Measurements from ENCODE around the gene STIMATE.

Gene STIMATE

DNA sequence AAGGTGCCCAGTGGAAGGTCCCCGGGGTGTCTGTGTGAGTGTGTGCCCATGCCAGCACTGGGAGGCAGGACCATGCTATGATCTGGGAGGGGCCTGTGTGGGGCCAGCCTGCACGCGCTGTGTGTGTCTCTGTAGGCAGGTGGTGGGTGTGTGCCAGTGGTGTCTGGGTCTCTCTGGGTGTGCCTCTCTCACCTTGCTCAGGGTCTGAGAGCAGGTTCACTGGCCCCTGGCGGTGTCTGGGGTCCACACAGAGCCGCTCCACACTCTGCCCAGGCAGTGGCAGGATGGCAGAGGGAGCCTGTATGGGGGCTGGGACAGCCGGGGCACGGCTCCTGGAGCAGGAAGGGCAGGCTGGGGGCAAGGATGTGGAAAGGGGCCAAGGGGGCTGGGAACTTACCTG is 79.5 kb downstream of the STIMATE start:
- no peak overlapping the region for H3K27ac ChIP-seq
- TF ChIP-seq, protein P1, sequence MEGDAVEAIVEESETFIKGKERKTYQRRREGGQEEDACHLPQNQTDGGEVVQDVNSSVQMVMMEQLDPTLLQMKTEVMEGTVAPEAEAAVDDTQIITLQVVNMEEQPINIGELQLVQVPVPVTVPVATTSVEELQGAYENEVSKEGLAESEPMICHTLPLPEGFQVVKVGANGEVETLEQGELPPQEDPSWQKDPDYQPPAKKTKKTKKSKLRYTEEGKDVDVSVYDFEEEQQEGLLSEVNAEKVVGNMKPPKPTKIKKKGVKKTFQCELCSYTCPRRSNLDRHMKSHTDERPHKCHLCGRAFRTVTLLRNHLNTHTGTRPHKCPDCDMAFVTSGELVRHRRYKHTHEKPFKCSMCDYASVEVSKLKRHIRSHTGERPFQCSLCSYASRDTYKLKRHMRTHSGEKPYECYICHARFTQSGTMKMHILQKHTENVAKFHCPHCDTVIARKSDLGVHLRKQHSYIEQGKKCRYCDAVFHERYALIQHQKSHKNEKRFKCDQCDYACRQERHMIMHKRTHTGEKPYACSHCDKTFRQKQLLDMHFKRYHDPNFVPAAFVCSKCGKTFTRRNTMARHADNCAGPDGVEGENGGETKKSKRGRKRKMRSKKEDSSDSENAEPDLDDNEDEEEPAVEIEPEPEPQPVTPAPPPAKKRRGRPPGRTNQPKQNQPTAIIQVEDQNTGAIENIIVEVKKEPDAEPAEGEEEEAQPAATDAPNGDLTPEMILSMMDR (conservative IDR thresholded peaks at IDR 0.05): no peak
- no peak for TF ChIP-seq ZFX (IDR thresholded peaks at IDR 0.05)

DNA sequence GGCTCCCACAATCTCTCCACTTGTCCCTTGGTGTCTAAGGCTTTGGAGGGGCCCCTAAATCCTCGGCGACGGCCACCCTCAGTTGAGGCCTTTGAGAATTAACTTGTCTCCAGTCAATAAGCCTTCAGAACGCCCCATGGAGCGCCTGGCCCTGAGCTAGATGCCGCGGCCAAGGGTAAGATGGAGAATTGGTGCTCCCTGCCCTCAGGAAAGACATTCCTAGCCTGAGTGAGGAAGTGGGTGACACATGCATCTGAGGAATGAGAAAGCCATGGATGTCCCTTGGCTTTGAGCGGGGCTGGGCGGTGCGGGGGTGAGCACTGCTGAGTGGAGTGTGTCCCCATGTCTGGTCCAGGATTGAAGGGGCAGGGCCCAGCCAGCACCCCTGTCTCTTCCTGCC is 80.1 kb downstream of the STIMATE start:
- TF ChIP-seq ZFX (IDR thresholded peaks at IDR 0.05): no peak
- TF ChIP-seq, protein P1 (conservative IDR thresholded peaks at IDR 0.05): no peak
- no peak overlapping the region for H3K27ac ChIP-seq

DNA sequence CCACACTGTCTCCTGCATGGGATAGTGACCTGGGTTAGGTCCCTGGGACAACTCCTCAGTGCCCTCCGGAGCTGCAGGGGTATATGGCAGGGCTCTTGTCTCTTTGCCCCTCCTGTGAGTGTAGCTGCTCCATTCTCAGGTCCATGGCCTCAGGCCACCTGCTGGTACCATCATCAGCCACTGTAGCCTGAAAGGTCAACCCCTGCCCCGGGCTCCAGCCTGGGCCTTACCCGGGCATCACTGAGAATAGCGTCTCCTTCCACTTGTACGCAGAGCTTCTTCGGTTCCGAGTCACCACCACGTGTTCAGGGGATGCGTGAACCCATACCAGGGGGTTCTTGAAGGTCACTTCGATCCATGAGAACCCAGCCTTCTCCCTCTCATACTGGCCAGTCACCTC is 80.7 kb downstream of the STIMATE start:
- H3K27ac ChIP-seq: no peak overlapping the region
- TF ChIP-seq ZFX (IDR thresholded peaks at IDR 0.05): no peak
- TF ChIP-seq, protein P1 (conservative IDR thresholded peaks at IDR 0.05): no peak

DNA sequence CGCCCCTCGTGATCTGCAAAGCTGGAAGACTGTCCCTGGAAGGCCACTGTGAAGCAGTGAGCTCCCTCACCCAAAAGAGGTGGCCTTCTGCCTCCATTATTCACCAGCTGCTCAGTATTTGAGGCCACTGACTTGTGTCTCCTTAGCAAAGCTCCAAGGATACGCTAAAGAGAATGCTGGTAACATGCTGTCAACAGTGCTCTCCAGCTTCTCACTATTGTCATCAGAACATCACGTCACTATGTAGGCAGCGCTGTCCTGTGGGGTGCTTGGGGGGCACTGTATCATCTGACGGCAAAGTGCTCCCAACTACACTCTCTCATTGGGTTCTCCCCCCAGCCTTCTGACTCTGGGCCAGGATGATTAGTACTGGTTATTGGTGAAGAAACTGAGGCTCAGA is 81.1 kb downstream of the STIMATE start:
- TF ChIP-seq, protein P1 (conservative IDR thresholded peaks at IDR 0.05): no peak
- TF ChIP-seq ZFX (IDR thresholded peaks at IDR 0.05): no peak
- no peak overlapping the region for H3K27ac ChIP-seq

DNA sequence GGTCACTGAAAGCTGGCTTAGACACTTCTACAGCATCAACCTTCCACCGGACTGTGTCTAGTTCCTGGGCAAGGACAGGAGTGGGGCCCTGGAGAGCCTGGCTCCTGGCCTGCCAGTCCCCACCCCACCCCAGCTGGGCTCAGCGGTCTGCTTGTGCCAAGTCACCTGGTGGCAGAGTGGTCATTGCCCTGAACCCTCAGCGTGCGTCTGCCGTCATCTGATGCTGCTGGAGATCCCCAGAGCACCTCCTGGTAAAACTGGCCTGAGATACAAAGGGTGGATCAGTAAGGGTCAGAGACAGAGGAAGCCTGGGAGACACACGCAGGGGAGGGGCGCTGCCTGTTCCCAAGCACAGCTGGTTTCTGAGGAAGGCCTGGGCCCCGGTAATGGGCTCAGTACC is 83.5 kb downstream of the STIMATE start:
- TF ChIP-seq ZFX (IDR thresholded peaks at IDR 0.05): no peak
- TF ChIP-seq, protein P1 (conservative IDR thresholded peaks at IDR 0.05): no peak
- H3K27ac ChIP-seq: no peak overlapping the region

DNA sequence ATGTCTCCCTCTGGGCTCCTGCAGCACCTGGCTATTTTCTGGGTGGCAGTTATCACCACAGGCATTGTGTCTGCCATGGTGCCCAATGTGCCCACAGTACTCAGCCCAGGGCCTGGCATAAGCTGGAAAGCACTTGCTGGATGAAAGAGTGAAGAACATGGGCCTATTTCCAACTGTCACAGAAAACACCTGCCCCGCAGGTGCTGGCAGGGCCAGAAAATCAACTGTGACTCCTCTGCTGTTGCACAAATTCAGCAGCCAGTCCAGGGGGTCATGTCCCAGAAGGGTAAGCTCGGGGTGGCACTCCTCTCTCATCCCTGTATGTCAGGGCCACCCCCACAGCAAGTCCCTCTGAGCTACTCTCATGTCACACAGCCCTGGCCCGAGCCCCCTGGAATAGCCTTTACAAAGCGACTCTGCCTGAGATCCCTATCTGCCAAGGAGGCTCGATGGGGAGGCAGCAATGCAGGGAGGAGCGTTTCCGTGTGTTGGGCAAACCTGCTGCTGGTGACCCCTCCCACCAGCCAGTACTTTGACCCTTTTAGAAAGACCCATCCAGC is 85.8 kb downstream of the STIMATE start:
- no peak overlapping the region for H3K27ac ChIP-seq
- TF ChIP-seq, protein P1 (conservative IDR thresholded peaks at IDR 0.05): no peak
- no peak for TF ChIP-seq ZFX (IDR thresholded peaks at IDR 0.05)

DNA sequence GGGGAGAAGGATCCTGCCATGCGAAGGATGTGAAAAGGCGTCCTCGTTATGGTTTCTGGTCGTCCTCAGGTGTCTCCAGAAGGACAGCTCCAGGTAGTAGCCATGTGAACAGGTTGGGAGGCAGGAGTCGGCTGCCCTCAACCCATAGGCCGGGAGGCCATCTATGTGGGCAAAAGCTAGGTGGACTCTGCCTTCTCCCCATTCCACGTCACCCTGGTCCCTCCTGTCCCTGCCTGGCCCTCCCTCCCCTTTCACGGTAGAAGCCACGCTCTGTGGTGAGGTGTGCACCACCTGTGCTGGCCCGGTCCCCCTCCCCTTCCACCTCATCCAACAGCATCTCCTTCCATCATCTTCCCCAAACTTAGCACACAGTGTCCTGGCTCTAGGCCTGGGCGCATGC is 86.4 kb downstream of the STIMATE start:
- no peak overlapping the region for H3K27ac ChIP-seq
- TF ChIP-seq, protein P1 (conservative IDR thresholded peaks at IDR 0.05): no peak
- no peak for TF ChIP-seq ZFX (IDR thresholded peaks at IDR 0.05)
